Astrocyte of the cerebellum (primary cell): ENCODE results near the gene PANK3.
"Not testable (repeated sequence)": the region's sequence is repeated elsewhere in the genome, so short reads cannot be mapped to it uniquely, and the experiment has no call there.

ENCODE experiments used
- DNase-seq: peaks from one replicate; pipeline ENCODE4 v3.0.0-alpha.2; 2011; ENCODE audit warnings: low read depth
- H3K4me3 ChIP-seq: 2 replicates; pipeline ENCODE4 v1.5.1; 2011; ENCODE audit warnings: mild to moderate bottlenecking, low read depth, low read length, moderate library complexity
- in situ Hi-C: cut with HindIII; loops from 2 replicates; pipeline ENCODE4 v1.10.0; 2017; ENCODE audit warnings: low sequenced_read_pairs
- TF ChIP-seq, protein P1 (sequence below): IDR thresholded peaks from 2 replicates; pipeline ENCODE4 v1.5.1; 2012; ENCODE audit warnings: low read length, low read depth, moderate library complexity, mild to moderate bottlenecking; ENCODE audit errors: missing control alignments

PANK3 gene

DNA sequence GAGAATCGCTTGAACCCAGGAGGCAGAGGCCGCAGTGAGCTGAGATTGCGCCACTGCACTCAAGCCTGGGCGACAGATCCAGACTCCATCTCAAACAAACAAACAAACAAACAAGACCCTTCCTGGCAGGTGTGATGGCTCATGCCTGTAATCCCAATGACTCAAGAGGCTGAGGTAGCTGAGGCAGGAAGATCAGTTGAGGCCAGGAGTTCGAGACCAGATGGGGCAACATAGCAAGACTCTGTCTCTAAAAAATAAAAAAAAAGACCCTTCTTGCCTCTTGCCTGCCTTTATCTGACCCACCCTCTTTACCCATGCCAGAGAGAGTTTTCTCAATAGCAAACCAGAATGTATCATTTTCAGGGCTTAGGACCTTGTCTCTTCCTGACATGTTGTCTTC, 8.8 kb upstream of the PANK3 start:
- TF ChIP-seq, protein P1, sequence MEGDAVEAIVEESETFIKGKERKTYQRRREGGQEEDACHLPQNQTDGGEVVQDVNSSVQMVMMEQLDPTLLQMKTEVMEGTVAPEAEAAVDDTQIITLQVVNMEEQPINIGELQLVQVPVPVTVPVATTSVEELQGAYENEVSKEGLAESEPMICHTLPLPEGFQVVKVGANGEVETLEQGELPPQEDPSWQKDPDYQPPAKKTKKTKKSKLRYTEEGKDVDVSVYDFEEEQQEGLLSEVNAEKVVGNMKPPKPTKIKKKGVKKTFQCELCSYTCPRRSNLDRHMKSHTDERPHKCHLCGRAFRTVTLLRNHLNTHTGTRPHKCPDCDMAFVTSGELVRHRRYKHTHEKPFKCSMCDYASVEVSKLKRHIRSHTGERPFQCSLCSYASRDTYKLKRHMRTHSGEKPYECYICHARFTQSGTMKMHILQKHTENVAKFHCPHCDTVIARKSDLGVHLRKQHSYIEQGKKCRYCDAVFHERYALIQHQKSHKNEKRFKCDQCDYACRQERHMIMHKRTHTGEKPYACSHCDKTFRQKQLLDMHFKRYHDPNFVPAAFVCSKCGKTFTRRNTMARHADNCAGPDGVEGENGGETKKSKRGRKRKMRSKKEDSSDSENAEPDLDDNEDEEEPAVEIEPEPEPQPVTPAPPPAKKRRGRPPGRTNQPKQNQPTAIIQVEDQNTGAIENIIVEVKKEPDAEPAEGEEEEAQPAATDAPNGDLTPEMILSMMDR, result no peak
- in situ Hi-C loops, result no loop called here
- H3K4me3 ChIP-seq, result no peak overlapping the region
- DNase-seq, result no peak

DNA sequence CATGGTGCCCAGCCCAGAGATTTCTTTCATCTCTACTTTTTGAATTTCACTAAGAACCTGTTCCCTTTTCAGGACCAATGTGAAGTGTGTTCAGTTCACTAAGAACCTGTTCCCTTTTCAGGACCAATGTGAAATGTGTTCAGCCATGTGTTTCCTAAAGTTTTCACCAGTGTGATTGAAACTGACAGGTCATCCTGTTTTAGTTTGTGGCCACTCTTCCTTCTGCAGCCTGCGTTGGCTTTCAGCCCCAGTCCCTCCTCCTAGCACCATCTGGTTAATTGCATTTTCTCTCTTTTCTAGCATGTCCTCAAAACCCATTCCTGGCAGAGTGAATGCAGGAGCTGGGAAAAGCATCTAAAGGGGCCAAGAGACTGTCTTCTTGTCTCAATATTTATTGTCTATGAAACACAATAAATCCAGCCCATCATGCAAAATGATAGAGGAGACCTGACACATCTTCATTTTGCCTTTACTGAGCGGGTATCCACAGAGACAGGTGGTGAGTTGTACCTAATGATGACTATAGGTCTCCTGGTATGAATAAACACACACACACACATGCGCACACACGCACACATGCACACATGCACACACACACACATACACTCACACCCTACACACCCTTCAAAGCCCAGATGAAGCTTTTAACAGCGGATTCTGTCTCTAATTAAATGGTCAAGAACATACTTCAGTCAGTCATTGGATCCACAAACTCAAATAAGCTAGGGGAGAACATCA, 6.1 kb upstream of the PANK3 start:
- TF ChIP-seq, protein P1, result no peak

DNA sequence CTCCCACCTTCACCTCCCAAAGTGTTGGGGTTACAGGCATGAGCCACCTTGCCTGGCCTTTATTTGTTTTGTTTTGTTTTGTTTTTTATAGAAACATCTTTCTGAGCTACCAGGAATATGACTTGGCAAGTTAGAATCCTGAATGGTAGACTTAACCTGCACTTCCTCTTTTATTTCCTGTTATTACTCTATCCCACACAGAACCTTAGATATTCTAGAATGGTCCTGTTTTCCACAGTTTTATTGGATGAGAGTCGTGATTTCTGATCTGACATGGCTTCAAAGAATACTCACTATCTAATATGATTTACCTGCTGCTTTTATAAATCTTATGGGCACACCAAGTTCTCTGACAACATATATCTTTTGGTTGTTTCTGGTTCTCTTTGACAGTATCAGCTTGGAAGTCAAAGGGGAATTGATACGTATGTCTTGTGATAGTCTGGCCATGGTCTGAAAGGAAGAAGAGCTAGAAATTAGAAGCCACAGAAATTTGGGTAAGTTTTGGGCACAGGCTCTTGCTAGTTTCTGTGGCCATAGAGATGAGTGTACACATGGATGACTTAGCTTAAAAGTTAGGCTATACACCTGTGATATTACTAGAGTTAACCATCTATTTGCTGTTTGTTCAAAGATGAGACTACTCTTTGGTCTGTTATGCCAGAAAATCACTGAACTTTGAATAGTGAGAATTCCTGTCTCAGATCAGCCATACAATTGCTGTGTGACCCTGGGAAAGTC, 4.7 kb upstream of the PANK3 start:
- no peak overlapping the region for H3K4me3 ChIP-seq
- in situ Hi-C loops, result no loop called here
- DNase-seq, result no peak
- TF ChIP-seq, protein P1, result no peak

More for the DNA sequence above, 6.1 kb upstream of the PANK3 start:
- H3K4me3 ChIP-seq, result no peak overlapping the region
- DNase-seq, result no peak
- in situ Hi-C loops, result no loop called here

DNA sequence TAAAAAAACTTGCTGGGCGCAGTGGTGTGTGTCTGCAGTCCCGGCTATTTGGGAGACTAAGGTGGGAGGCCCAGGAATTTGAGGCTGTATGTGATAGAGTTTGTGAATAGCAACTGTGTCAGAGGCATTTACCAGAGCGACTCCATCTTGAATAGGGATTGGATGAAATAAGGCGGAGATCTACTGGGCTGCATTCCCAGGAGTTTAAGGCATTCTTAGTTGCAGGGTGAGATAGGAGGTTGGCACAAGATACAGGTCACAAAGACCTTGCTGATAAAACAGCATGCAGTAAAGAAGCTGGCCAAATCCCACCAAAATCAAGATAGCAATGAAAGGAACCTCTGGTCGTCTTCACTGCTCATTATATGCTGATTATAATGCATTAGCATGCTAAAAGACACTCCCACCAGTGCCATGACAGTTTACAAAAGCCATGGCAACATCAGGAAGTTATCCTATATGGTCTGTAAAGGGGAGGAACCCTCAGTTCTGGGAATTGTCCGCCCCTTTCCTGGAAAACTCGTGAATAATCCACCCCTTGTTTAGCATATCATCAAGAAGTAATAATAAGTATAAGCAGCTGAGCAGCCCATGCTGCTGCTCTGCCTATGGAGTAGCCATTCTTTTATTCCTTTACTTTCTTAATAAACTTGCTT, 1.8 kb upstream of the PANK3 start:
- DNase-seq, in situ Hi-C loops: not testable (repeated sequence)

DNA sequence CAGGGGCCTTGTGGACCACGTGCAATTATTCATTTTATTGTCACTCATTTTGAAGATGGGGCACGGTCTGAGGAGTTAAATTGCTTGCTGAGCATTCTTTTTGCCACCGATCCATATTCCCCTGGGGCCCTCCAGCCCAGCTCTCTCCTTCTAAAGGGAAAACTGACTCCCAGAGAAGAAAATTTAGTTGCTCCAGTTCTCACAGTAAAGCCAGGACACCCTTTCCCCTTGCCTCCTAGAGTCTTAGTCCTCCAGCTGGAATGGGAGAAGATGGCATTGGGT, 1.0 kb upstream of the PANK3 start:
- TF ChIP-seq, protein P1, result no peak
- in situ Hi-C loops, result no loop called here
- DNase-seq, result no peak
- H3K4me3 ChIP-seq, result peak overlapping the region; percentile 96

More for the DNA sequence above, 1.8 kb upstream of the PANK3 start:
- not testable (repeated sequence) for H3K4me3 ChIP-seq

DNA sequence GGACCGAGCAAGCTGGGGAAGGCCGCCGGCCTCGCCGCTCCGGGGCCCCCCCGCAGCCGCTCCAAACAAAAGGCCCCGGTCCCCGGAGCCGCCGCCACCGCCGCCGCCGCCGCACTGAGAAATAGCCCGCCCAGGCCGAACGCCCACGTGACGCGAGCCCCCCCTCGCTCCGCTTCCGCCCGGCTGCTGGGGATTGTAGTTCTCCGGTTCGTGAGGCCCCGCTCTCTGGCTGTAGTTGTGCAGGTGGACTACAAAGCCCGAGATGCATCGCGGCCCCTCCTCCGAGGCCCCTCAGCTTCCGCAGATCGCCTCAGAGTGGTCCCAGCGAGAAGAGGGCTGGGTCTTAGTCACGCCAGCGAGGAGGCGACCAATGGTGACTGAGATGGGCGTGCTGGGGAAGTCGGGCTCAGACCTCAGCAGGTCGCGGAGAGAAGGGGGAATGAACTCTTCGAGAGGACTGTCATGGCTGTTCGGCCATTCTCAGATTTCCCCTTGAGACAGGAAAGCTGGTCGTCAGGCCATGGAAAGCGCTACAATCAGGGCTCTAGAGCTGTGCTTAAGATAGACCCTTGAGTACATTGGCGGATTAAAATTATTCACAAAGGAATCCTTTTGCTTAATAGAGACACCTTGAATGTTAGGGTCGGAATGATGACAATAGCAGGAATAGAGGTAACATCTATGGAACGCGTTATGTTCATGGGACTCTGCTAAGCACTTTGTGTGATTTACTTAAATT, 489 bp upstream of the PANK3 start:
- H3K4me3 ChIP-seq, result peak overlapping the region; percentile 96
- in situ Hi-C loops, result no loop called here
- DNase-seq, result peak; percentile 98

More for the DNA sequence above, 489 bp upstream of the PANK3 start:
- TF ChIP-seq, protein P1, result no peak
